H1 (cell line): ENCODE data around the gene CRELD1. TPM values are rescaled to one million over a fixed set of nuclear protein-coding genes. Genes with fewer than 3 reads are reported as not detected.

Experiments used
- CTCF ChIA-PET: fragments of 300-600 bp; sonication (Branson Sonifier 250); formaldehyde crosslinking; loops from one replicate; lab custom pipeline; 2021; ENCODE audit not compliant: partially characterized antibody; lab: Charles Lee
- POLR2A ChIA-PET: fragments of 300-600 bp; sonication (Branson Sonifier 250); formaldehyde crosslinking; loops from one replicate; lab custom pipeline; 2021; ENCODE audit warnings: inconsistent platforms; ENCODE audit not compliant: partially characterized antibody; lab: Charles Lee
- DNase-seq, 2 experiments: peaks; one replicate each; pipeline versions ENCODE4 v3.0.0 to v3.0.0-alpha.2; 2010 to 2022; ENCODE audit warnings: low spot score in 2 of 2, low read depth in 1 of 2, mixed read lengths in 1 of 2
- FAIRE-seq: peaks from 2 replicates; lab custom pipeline; 2011; peaks lifted over from hg19 to GRCh38; lab: Jason Lieb, UNC
- H2AFZ ChIP-seq: 2 replicates; pipeline ENCODE4 v1.8.1; 2012; ENCODE audit warnings: low read length, inconsistent platforms
- H2AK5ac ChIP-seq: 2 replicates; pipeline ENCODE4 v1.6.1; 2013; ENCODE audit warnings: low read depth, low read length
- H2BK120ac ChIP-seq: replicated peaks from 2 replicates; pipeline ENCODE3; 2013; ENCODE audit warnings: low read depth, low read length, inconsistent platforms
- H2BK12ac ChIP-seq: 2 replicates; pipeline ENCODE4 v1.6.1; 2013; ENCODE audit warnings: low read depth, low read length
- H2BK15ac ChIP-seq: 2 replicates; pipeline ENCODE4 v1.6.1; 2013; ENCODE audit warnings: low read length
- H2BK20ac ChIP-seq: 2 replicates; pipeline ENCODE4 v1.6.1; 2013; ENCODE audit warnings: low read length
- H2BK5ac ChIP-seq: 2 replicates; pipeline ENCODE4 v1.6.1; 2013; ENCODE audit warnings: low read depth, low read length
- H3K14ac ChIP-seq: 2 replicates; pipeline ENCODE4 v1.6.1; 2013; ENCODE audit warnings: inconsistent platforms; ENCODE audit not compliant: insufficient read length
- H3K18ac ChIP-seq: 2 replicates; pipeline ENCODE4 v1.6.1; 2013; ENCODE audit warnings: low read length; ENCODE audit errors: extremely low read depth
- H3K23ac ChIP-seq: 2 replicates; pipeline ENCODE4 v1.6.1; 2013; ENCODE audit warnings: inconsistent platforms; ENCODE audit not compliant: insufficient read length
- H3K23me2 ChIP-seq: 2 replicates; pipeline ENCODE4 v1.6.1; 2013; ENCODE audit warnings: low read depth, low read length
- H3K27ac ChIP-seq: 2 replicates; pipeline ENCODE4 v1.6.1; 2011; ENCODE audit warnings: low read depth, low read length, inconsistent platforms
- H3K27me3 ChIP-seq, 4 experiments: replicated peaks in 1 of 4; 1 replicate in 1 of 4; 2 replicates in 3 of 4; pipeline versions ENCODE4 v1.6.1 to v1.8.1; 2011 to 2013; ENCODE audit warnings: low read length in 3 of 4, mild to moderate bottlenecking in 3 of 4, inconsistent platforms in 2 of 4, mixed read lengths in 2 of 4, moderate library complexity in 1 of 4; ENCODE audit not compliant: control insufficient read depth in 3 of 4, insufficient read depth in 3 of 4; ENCODE audit errors: extremely low read depth in 1 of 4
- H3K36me3 ChIP-seq, 4 experiments: 2 replicates each; pipeline versions ENCODE4 v1.6.1 to v1.8.1; 2011 to 2013; ENCODE audit warnings: mild to moderate bottlenecking in 4 of 4, low read length in 3 of 4, moderate library complexity in 2 of 4, control low read depth in 1 of 4, inconsistent platforms in 1 of 4; ENCODE audit not compliant: insufficient read depth in 4 of 4, control insufficient read depth in 2 of 4
- H3K4ac ChIP-seq: replicated peaks from 2 replicates; pipeline ENCODE3; 2013; ENCODE audit warnings: low read length, low read depth, mixed read lengths, inconsistent platforms; ENCODE audit not compliant: insufficient read length
- H3K4me1 ChIP-seq, 4 experiments: replicated peaks in 1 of 4; 1 replicate in 1 of 4; 2 replicates in 3 of 4; pipeline versions ENCODE4 v1.6.1 to v1.8.1; 2011 to 2013; ENCODE audit warnings: low read length in 3 of 4, inconsistent platforms in 2 of 4, mixed read lengths in 1 of 4; ENCODE audit not compliant: insufficient read depth in 4 of 4, control insufficient read depth in 3 of 4
- H3K4me2 ChIP-seq, 2 experiments: 2 replicates each; pipeline versions ENCODE4 v1.6.1 to v1.8.1; 2011 to 2013; ENCODE audit warnings: low read depth in 2 of 2, low read length in 2 of 2, control low read depth in 1 of 2, inconsistent platforms in 1 of 2, mild to moderate bottlenecking in 1 of 2; ENCODE audit not compliant: insufficient read depth in 1 of 2
- H3K4me3 ChIP-seq, 4 experiments: fragments of 200-600, 300-600 bp in 1 of 4; sonication (generic), shearing (Covaris generic), sonication (Bioruptor Twin) in 1 of 4; 2 replicates each; pipeline versions ENCODE4 v1.5.1 to v1.8.1; 2011 to 2016; ENCODE audit warnings: low read length in 4 of 4, low read depth in 3 of 4, control low read depth in 2 of 4, inconsistent platforms in 2 of 4, mild to moderate bottlenecking in 2 of 4, mixed read lengths in 1 of 4, moderate library complexity in 1 of 4; ENCODE audit not compliant: insufficient read depth in 2 of 4; ENCODE audit errors: extremely low read depth in 1 of 4
- H3K56ac ChIP-seq: replicated peaks from 2 replicates; pipeline ENCODE3; 2013; ENCODE audit warnings: low read depth, mild to moderate bottlenecking, mixed read lengths, low read length, inconsistent platforms; ENCODE audit not compliant: insufficient read length
- H3K79me1 ChIP-seq: 2 replicates; pipeline ENCODE4 v1.6.1; 2013; ENCODE audit warnings: low read depth, low read length, control low read depth
- H3K79me2 ChIP-seq, 2 experiments: 2 replicates each; pipeline versions ENCODE4 v1.6.1 to v1.8.1; 2012 to 2013; ENCODE audit warnings: low read length in 2 of 2, mild to moderate bottlenecking in 2 of 2, inconsistent platforms in 1 of 2; ENCODE audit not compliant: insufficient read depth in 2 of 2, control insufficient read depth in 1 of 2
- H3K9ac ChIP-seq, 4 experiments: replicated peaks in 1 of 4; 1 replicate in 1 of 4; 2 replicates in 3 of 4; pipeline versions ENCODE4 v1.6.1 to v1.8.1; 2011 to 2013; ENCODE audit warnings: low read depth in 3 of 4, low read length in 3 of 4, control low read depth in 2 of 4, mild to moderate bottlenecking in 2 of 4, moderate library complexity in 2 of 4, inconsistent platforms in 1 of 4; ENCODE audit errors: extremely low read depth in 1 of 4
- H3K9me3 ChIP-seq, 2 experiments: 2 replicates each; pipeline versions ENCODE4 v1.6.1 to v1.8.1; 2012 to 2013; ENCODE audit warnings: mild to moderate bottlenecking in 2 of 2, moderate library complexity in 2 of 2, control low read depth in 1 of 2, inconsistent platforms in 1 of 2, low read depth in 1 of 2, low read length in 1 of 2, mixed read lengths in 1 of 2; ENCODE audit not compliant: insufficient read depth in 2 of 2
- H4K20me1 ChIP-seq, 2 experiments: replicated peaks in 1 of 2; 2 replicates each; pipeline versions ENCODE3 to v1.8.1; 2011 to 2013; ENCODE audit warnings: inconsistent platforms in 2 of 2, low read length in 2 of 2, mild to moderate bottlenecking in 1 of 2; ENCODE audit not compliant: insufficient read depth in 2 of 2, control insufficient read depth in 1 of 2
- H4K5ac ChIP-seq: 2 replicates; pipeline ENCODE4 v1.6.1; 2013; ENCODE audit warnings: low read length, low read depth, mixed read lengths, inconsistent platforms; ENCODE audit not compliant: insufficient read length
- H4K8ac ChIP-seq: 2 replicates; pipeline ENCODE4 v1.8.0; 2013; ENCODE audit warnings: mild to moderate bottlenecking, moderate library complexity, low read length, inconsistent platforms; ENCODE audit not compliant: insufficient read depth; ENCODE audit errors: extremely low read depth
- H4K91ac ChIP-seq: replicated peaks from 2 replicates; pipeline ENCODE3; 2013; ENCODE audit warnings: low read length, mixed read lengths, inconsistent platforms; ENCODE audit not compliant: insufficient read length
- BCL11A ChIP-seq, 2 experiments: IDR thresholded peaks; one replicate each; pipeline ENCODE4 v1.6.1; 2011; ENCODE audit warnings: low read depth in 2 of 2, low read length in 2 of 2, mild to moderate bottlenecking in 2 of 2
- CTBP2 ChIP-seq: IDR thresholded peaks from 2 replicates; pipeline ENCODE4 v1.7.0; 2011; ENCODE audit warnings: borderline replicate concordance, mild to moderate bottlenecking, moderate library complexity, mixed read lengths, low read length; ENCODE audit not compliant: insufficient read depth, insufficient read length
- GABPA ChIP-seq: IDR thresholded peaks from 2 replicates; pipeline ENCODE4 v1.6.1; 2011; ENCODE audit warnings: mild to moderate bottlenecking, low read length, moderate library complexity, borderline replicate concordance; ENCODE audit not compliant: insufficient read depth
- HDAC2 ChIP-seq, 2 experiments: fragments of 300-600 bp in 1 of 2; sonication (generic) in 1 of 2; IDR thresholded peaks; 2 replicates each; pipeline ENCODE4 v1.6.1; 2011 to 2012; ENCODE audit warnings: low read depth in 2 of 2, low read length in 2 of 2, mild to moderate bottlenecking in 2 of 2, moderate library complexity in 2 of 2, borderline replicate concordance in 1 of 2, inconsistent platforms in 1 of 2
- KDM4A ChIP-seq: IDR thresholded peaks from one replicate; pipeline ENCODE4 v1.7.1; 2012; ENCODE audit warnings: low read depth, mild to moderate bottlenecking, moderate library complexity, low read length, inconsistent platforms; ENCODE audit not compliant: severe bottlenecking
- SP2 ChIP-seq: IDR thresholded peaks from 2 replicates; pipeline ENCODE4 v1.6.1; 2012; ENCODE audit warnings: mild to moderate bottlenecking, low read length, inconsistent platforms
- SUZ12 ChIP-seq: fragments of 200-600 bp; sonication (generic); IDR thresholded peaks from 2 replicates; pipeline ENCODE4 v1.6.1; 2012; ENCODE audit warnings: mild to moderate bottlenecking, inconsistent platforms, low read length, moderate library complexity, mixed read lengths
- WGBS, 2 experiments: shearing (Covaris generic) in 1 of 2; methylation state at CpG; one replicate each; pipeline versions ENCODE4 v1.1.6 to v1.1.7; 2013 to 2015; ENCODE audit warnings: low lambda C conversion rate in 2 of 2, mixed read lengths in 2 of 2, inconsistent platforms in 1 of 2, low coverage in 1 of 2, missing lambda C conversion rate in 1 of 2; ENCODE audit not compliant: insufficient replicate concordance in 2 of 2, insufficient coverage in 1 of 2, insufficient read length in 1 of 2; ENCODE audit errors: extremely low coverage in 1 of 2, missing lambda C conversion rate in 1 of 2; 5-methylcytosine and 5-hydroxymethylcytosine counted together
- polyA plus RNA-seq, 7 experiments: library from polyadenylated mRNA; depleted of rRNA in 3 of 7; stranded (reverse) in 5 of 7; unstranded in 2 of 7; fragments of >200 nt in 5 of 7; fragments of 200-250 nt in 2 of 7; gene quantifications; 1 replicate in 5 of 7; 2 replicates in 1 of 7; 4 replicates in 1 of 7; pipeline versions ENCODE4 v1.2.1 to v1.2.3, GENCODE V29; 2011 to 2013; ENCODE audit warnings: missing spikeins in 2 of 7, mixed read lengths in 2 of 7
- total RNA-seq: library from RNA; stranded (reverse); fragmentation: NEBNext Ultra II Directional; extraction: Animal tissue kit (Norgen Biotek cat#: 25700); gene quantifications from 2 replicates; pipeline ENCODE4 v1.2.1, GENCODE V29; 2021

The CRELD1 gene
- total and polyA plus RNA-seq, 2 of the 8 experiments (the other 6 are each of a cell fraction or from before 2014, with no cell fraction given) = 12.9 to 15.1 TPM

- no peak overlapping the region for H3K23ac ChIP-seq
- CTCF ChIA-PET = interaction anchor here (1.0 to 2.2 kb wide), 6 partner anchors 8 to 80 kb away, joined by 3 to 9 read pairs (median 4); no protein-coding TSS in a partner anchor
- H2BK20ac ChIP-seq = no peak overlapping the region
- no peak overlapping the region for H3K14ac ChIP-seq
- H2BK15ac ChIP-seq = peak overlapping the region; percentile 88
- H3K4ac ChIP-seq = no peak overlapping the region
- no peak for TF ChIP-seq CTBP2
- no peak for TF ChIP-seq HDAC2 (IDR thresholded peaks at IDR 0.05; ENCODE audit: borderline replicate concordance in 1 of 2, low read depth in 2 of 2, low read length in 2 of 2)
- no peak for TF ChIP-seq SP2
- no peak for TF ChIP-seq GABPA
- TF ChIP-seq KDM4A = no peak
- no peak for TF ChIP-seq BCL11A (IDR thresholded peaks at IDR 0.05; ENCODE audit: low read depth in 2 of 2, low read length in 2 of 2)
- TF ChIP-seq SUZ12 = no peak
- TF ChIP-seq, all 59 proteins: peak for 0
- Histone ChIP-seq H3K4me1 (peaks cover 5 to 14% (median 11%) of the 10 kb centered on the region in 4 experiments), H3K23me2 (no peaks in the 10 kb centered on the region), H3K18ac (peak overlapping the region; percentile 55), H3K79me1 (no peaks in the 10 kb centered on the region), H3K36me3 (no peaks in the 10 kb centered on the region), H3K56ac (no peak overlapping the region), H4K8ac (peak overlapping the region; percentile 66), H4K5ac (no peak overlapping the region), H3K27me3 (no peaks in the 10 kb centered on the region), H4K91ac (no peak overlapping the region), H4K20me1 (no peaks in the 10 kb centered on the region), H3K4me2 (peak overlapping the region; percentile 52), H3K9ac (no peak overlapping the region), H3K9me3 (no peaks in the 10 kb centered on the region), H3K4me3 (0 out of 8 replicates have a peak overlapping the region, but pooled peaks of 1 of the 4 experiments have one; percentile 2), H2BK12ac (no peak overlapping the region), H2BK5ac (0 out of 2 replicates have a peak overlapping the region, but pooled peaks have one; percentile 73), H3K27ac (no peak overlapping the region), H2AFZ (peak overlapping the region; percentile 61), H3K79me2 (no peaks in the 10 kb centered on the region), H2BK120ac (no peak overlapping the region), H2AK5ac (no peak overlapping the region)
- FAIRE-seq (no peak), DNase-seq (no peak)
- 94% methylated on average over 4 of the region's 5 CpGs; no CpG with 5 or more reads in 1 of the 2 experiments for WGBS, 2 experiments
- POLR2A ChIA-PET = interaction anchor here (0.6 to 6.0 kb wide), 7 partner anchors 9 to 62 kb away, joined by 3 to 43 read pairs (median 5); partner anchors contain the start of gene IL17RC
These were observed 31.7 kb upstream of the CRELD1 start for GRCh38 chr3:9901967-9902366.
